Measurements from ENCODE around the gene MIR17HG. TPM values are rescaled to one million over a fixed set of nuclear protein-coding genes. Genes with fewer than 3 reads are reported as not detected.
"Not testable (repeated sequence)": the region's sequence is repeated elsewhere in the genome, so short reads cannot be mapped to it uniquely, and the experiment has no call there.

MIR17HG gene
- polyA plus RNA-seq, 1 of the 3 experiments (the other 2 are of a cell fraction): 0.51 TPM

DNA sequence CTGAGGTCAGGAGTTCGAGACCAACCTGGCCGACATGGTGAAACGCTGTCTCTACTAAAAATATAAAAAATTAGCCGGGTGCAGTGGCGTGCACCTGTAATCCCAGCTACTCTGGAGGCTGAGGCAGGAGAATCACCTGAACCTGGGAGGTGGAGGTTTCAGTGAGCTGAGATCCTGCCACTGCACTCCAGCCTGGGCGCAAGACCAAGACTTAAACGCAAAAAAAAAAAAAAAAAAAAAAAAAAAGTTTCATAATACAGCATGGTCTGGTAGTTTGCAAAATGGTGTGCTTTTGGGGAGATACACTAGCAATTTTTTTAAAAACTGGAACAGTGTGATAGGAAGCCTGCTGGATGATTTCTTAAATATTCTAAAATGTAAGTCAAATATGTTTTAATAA is 5.4 kb downstream of the MIR17HG start:
- Histone ChIP-seq H3F3A (replicated peaks; ENCODE audit: insufficient read depth) (peaks cover 18% of the 10 kb centered on the region), H3K36me3 (replicated peaks in 1 of 2; ENCODE audit: control insufficient read depth in 1 of 2, insufficient read depth in 2 of 2, low read length in 1 of 2) (peaks cover 62 to 83% of the 10 kb centered on the region in 2 experiments), H3K79me2 (ENCODE audit: insufficient read depth) (peaks cover 41% of the 10 kb centered on the region), H4K20me1 (ENCODE audit: insufficient read depth) (peaks cover 35% of the 10 kb centered on the region), H3K4me1 (ENCODE audit: control insufficient read depth in 1 of 2, insufficient read depth in 2 of 2, low read depth in 1 of 2, low read length in 1 of 2) (peaks cover 13 to 15% of the 10 kb centered on the region in 2 experiments)
- H2AFZ ChIP-seq (ENCODE audit: low read depth); H3K9me2 ChIP-seq; H3K9me3 ChIP-seq; H3K4me3 ChIP-seq (ENCODE audit: low read depth in 2 of 2, low read length in 1 of 2); H3K27me3 ChIP-seq (ENCODE audit: insufficient read depth); DNase-seq; CTCF ChIA-PET; POLR2A ChIA-PET; H3K27ac ChIP-seq (ENCODE audit: low read depth in 2 of 2, low read length in 1 of 2); H3K4me2 ChIP-seq; H3K9ac ChIP-seq: not testable (repeated sequence)
- 84% methylated on average over 7 of the region's 7 CpGs for WGBS (ENCODE audit: low lambda C conversion rate)

DNA sequence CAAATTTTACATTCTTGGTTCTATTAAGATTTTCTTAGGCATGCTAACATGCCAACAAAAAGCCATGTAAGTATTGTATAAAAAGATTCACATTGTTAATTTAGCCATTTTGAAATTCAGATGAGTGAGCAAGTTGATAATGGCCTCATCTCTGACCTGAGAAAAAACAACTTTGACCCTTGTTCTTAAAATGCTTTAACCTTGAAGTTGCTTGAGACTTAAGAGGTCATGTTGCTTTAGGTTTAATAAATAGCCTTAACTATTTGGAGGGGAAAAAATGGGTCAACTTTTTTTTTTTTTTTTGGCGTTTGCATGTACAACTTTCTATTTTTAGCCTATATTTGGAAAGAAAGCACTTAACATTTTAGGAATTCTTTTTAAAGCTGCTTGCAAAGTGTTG is 6.0 kb downstream of the MIR17HG start:
- POLR2A ChIA-PET: no interaction called here
- TF ChIP-seq ELF1 (IDR thresholded peaks at IDR 0.05): no peak
- TF ChIP-seq RAD21 (IDR thresholded peaks at IDR 0.05; ENCODE audit: low read length): no peak
- TF ChIP-seq, protein P1, sequence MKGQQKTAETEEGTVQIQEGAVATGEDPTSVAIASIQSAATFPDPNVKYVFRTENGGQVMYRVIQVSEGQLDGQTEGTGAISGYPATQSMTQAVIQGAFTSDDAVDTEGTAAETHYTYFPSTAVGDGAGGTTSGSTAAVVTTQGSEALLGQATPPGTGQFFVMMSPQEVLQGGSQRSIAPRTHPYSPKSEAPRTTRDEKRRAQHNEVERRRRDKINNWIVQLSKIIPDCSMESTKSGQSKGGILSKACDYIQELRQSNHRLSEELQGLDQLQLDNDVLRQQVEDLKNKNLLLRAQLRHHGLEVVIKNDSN (IDR thresholded peaks at IDR 0.05; ENCODE audit: borderline replicate concordance, low read depth): no peak
- no peak for TF ChIP-seq FOSL2 (IDR thresholded peaks at IDR 0.05; ENCODE audit: borderline replicate concordance, low read depth)
- TF ChIP-seq, protein P2, sequence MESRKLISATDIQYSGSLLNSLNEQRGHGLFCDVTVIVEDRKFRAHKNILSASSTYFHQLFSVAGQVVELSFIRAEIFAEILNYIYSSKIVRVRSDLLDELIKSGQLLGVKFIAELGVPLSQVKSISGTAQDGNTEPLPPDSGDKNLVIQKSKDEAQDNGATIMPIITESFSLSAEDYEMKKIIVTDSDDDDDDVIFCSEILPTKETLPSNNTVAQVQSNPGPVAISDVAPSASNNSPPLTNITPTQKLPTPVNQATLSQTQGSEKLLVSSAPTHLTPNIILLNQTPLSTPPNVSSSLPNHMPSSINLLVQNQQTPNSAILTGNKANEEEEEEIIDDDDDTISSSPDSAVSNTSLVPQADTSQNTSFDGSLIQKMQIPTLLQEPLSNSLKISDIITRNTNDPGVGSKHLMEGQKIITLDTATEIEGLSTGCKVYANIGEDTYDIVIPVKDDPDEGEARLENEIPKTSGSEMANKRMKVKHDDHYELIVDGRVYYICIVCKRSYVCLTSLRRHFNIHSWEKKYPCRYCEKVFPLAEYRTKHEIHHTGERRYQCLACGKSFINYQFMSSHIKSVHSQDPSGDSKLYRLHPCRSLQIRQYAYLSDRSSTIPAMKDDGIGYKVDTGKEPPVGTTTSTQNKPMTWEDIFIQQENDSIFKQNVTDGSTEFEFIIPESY (IDR thresholded peaks at IDR 0.05; ENCODE audit: borderline replicate concordance, low read depth): no peak
- no peak for TF ChIP-seq EZH2phosphoT487 (IDR thresholded peaks at IDR 0.05; ENCODE audit: borderline replicate concordance, low read depth)
- TF ChIP-seq FOXM1 (IDR thresholded peaks at IDR 0.05; ENCODE audit: low read depth): no peak
- TF ChIP-seq RXRA (IDR thresholded peaks at IDR 0.05; ENCODE audit: borderline replicate concordance, low read depth): no peak
- TF ChIP-seq, protein P3, sequence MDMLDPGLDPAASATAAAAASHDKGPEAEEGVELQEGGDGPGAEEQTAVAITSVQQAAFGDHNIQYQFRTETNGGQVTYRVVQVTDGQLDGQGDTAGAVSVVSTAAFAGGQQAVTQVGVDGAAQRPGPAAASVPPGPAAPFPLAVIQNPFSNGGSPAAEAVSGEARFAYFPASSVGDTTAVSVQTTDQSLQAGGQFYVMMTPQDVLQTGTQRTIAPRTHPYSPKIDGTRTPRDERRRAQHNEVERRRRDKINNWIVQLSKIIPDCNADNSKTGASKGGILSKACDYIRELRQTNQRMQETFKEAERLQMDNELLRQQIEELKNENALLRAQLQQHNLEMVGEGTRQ (IDR thresholded peaks at IDR 0.05; ENCODE audit: borderline replicate concordance, low read depth, low read length): no peak
- TF ChIP-seq SIN3A (IDR thresholded peaks at IDR 0.05; ENCODE audit: borderline replicate concordance, low read depth, low read length): no peak
- TF ChIP-seq MEF2A (IDR thresholded peaks at IDR 0.05; ENCODE audit: borderline replicate concordance, low read depth): no peak
- TF ChIP-seq RCOR1 (IDR thresholded peaks at IDR 0.05; ENCODE audit: low read length): no peak
- TF ChIP-seq POLR2AphosphoS5 (IDR thresholded peaks at IDR 0.05; ENCODE audit: low read depth, low read length): no peak
- no peak for TF ChIP-seq MXI1 (IDR thresholded peaks at IDR 0.05; ENCODE audit: low read depth, low read length)
- TF ChIP-seq, protein P4, sequence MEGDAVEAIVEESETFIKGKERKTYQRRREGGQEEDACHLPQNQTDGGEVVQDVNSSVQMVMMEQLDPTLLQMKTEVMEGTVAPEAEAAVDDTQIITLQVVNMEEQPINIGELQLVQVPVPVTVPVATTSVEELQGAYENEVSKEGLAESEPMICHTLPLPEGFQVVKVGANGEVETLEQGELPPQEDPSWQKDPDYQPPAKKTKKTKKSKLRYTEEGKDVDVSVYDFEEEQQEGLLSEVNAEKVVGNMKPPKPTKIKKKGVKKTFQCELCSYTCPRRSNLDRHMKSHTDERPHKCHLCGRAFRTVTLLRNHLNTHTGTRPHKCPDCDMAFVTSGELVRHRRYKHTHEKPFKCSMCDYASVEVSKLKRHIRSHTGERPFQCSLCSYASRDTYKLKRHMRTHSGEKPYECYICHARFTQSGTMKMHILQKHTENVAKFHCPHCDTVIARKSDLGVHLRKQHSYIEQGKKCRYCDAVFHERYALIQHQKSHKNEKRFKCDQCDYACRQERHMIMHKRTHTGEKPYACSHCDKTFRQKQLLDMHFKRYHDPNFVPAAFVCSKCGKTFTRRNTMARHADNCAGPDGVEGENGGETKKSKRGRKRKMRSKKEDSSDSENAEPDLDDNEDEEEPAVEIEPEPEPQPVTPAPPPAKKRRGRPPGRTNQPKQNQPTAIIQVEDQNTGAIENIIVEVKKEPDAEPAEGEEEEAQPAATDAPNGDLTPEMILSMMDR (IDR thresholded peaks at IDR 0.05): no peak
- TF ChIP-seq, protein P5, sequence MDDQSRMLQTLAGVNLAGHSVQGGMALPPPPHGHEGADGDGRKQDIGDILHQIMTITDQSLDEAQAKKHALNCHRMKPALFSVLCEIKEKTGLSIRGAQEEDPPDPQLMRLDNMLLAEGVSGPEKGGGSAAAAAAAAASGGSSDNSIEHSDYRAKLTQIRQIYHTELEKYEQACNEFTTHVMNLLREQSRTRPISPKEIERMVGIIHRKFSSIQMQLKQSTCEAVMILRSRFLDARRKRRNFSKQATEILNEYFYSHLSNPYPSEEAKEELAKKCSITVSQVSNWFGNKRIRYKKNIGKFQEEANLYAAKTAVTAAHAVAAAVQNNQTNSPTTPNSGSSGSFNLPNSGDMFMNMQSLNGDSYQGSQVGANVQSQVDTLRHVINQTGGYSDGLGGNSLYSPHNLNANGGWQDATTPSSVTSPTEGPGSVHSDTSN (IDR thresholded peaks at IDR 0.05): no peak
- H3K9ac ChIP-seq: no peak overlapping the region
- DNase-seq: no peak
- H3K79me2 ChIP-seq (ENCODE audit: insufficient read depth): peaks cover 41% of the 10 kb centered on the region
- CTCF ChIA-PET: interaction anchor here (1.1 kb wide), 1 partner anchor 11 kb away, joined by 3 read pairs; no protein-coding TSS in a partner anchor
- H3K27ac ChIP-seq (ENCODE audit: low read depth in 2 of 2, low read length in 1 of 2): no peak overlapping the region
- H3K27me3 ChIP-seq (ENCODE audit: insufficient read depth): no peaks in the 10 kb centered on the region
- H3K9me2 ChIP-seq: no peaks in the 10 kb centered on the region
- peaks cover 13 to 15% of the 10 kb centered on the region in 2 experiments for H3K4me1 ChIP-seq (ENCODE audit: control insufficient read depth in 1 of 2, insufficient read depth in 2 of 2, low read depth in 1 of 2, low read length in 1 of 2)
- peaks cover 18% of the 10 kb centered on the region for H3F3A ChIP-seq (replicated peaks; ENCODE audit: insufficient read depth)
- H3K4me2 ChIP-seq: no peak overlapping the region
- peaks cover 62 to 86% of the 10 kb centered on the region in 2 experiments for H3K36me3 ChIP-seq (replicated peaks in 1 of 2; ENCODE audit: control insufficient read depth in 1 of 2, insufficient read depth in 2 of 2, low read length in 1 of 2)
- peaks cover 35% of the 10 kb centered on the region for H4K20me1 ChIP-seq (ENCODE audit: insufficient read depth)
- 66% methylated on average over 1 of the region's 1 CpG for WGBS (ENCODE audit: low lambda C conversion rate)
- no peak overlapping the region for H3K4me3 ChIP-seq (ENCODE audit: low read depth in 2 of 2, low read length in 1 of 2)
- H3K9me3 ChIP-seq: no peaks in the 10 kb centered on the region
- no peak overlapping the region for H2AFZ ChIP-seq (ENCODE audit: low read depth)

Data from SK-N-SH (cell line).